GM19099 (cell line): ENCODE results near the gene CDC42SE2.

ENCODE experiments used
- POLR2A ChIP-seq: IDR thresholded peaks from 3 replicates; pipeline ENCODE4 v1.6.1; 2011; ENCODE audit warnings: low read depth; ENCODE audit not compliant: insufficient read length; ENCODE audit errors: extremely low read depth

CDC42SE2 gene

DNA sequence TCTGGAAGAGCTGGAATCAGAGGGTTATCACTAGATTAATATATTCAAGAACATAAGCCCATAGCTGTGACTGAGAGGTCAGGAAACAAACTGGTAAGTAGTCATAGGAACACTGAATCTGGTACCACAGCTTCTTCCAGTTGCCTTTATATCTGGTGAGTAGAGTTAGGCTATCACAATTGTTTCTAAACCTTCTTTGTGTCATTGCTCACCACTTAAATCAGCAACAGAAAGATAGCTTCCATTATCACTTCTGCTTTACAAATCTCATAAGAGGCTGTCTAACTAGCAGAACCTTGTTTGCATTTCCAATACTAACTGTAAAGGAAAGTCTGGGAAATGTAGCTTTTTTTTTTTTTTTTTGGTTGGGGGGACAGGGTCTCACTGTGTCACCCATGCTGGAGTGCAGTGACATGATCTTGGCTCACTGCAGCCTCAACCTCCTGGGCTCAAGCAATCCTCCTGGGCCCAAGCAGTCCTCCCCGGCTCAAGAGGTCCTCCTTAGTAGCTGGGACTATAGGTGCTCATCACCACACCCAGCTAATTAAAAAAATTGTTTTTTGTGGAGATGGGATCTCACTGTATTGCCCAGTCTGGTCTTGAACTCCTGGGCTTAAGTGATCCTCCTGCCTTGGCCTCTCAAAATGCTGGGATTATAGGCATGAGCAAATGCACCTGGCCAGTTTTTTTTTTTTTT lies 22.0 kb downstream of the CDC42SE2 start:
- no peak for TF ChIP-seq POLR2A

GRCh38 chr5:131286400-131286715 lies 22.5 kb downstream of the CDC42SE2 start:
- TF ChIP-seq POLR2A = no peak

GRCh38 chr5:131288328-131288727 lies 24.5 kb downstream of the CDC42SE2 start:
- TF ChIP-seq POLR2A = no peak

GRCh38 chr5:131289738-131290137 lies 25.9 kb downstream of the CDC42SE2 start:
- TF ChIP-seq POLR2A = no peak

DNA sequence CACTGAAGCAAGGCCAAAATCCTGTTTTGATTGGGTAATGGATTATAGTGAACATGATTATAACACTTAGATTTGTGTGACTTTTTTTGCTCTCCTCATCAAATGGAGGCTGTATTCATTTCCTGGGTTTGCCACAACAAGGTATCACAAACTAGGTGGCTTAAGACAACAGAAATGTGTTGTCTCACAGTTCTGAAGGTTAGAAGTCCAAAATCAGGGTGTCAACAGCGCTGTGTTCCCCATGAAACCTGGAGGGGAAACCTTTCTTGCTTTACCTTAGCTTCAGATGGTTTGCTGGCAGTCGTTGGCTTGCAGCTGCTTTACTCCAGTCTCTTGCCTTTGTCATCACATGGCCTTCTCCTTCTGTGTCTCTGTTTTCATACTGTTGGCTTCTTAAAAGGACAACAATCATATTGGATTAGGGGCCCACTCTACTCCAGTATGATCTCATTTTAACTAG lies 32.4 kb downstream of the CDC42SE2 start:
- no peak for TF ChIP-seq POLR2A

DNA sequence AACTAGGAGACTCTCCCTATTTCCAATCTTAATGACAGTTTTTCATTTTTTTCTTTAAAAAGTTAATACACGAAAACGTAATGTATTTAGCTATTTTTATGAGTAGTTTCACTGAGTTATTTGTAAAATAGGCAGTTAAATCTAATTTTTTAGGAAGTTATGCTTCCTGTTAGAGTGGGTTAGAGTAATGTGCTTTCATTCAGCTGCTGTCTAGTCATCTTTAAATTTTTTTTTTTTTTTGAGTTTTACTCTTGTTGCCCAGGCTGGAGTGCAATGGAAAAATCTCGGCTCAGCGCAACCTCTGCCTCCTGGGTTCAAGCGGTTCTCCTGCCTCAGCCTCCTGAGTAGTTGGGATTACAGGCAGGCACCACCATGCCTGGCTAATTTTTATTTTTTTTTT lies 34.0 kb downstream of the CDC42SE2 start:
- no peak for TF ChIP-seq POLR2A

- TF ChIP-seq POLR2A = no peak
Measured at GRCh38 chr5:131299465-131299864, 35.6 kb downstream of the CDC42SE2 start.

DNA sequence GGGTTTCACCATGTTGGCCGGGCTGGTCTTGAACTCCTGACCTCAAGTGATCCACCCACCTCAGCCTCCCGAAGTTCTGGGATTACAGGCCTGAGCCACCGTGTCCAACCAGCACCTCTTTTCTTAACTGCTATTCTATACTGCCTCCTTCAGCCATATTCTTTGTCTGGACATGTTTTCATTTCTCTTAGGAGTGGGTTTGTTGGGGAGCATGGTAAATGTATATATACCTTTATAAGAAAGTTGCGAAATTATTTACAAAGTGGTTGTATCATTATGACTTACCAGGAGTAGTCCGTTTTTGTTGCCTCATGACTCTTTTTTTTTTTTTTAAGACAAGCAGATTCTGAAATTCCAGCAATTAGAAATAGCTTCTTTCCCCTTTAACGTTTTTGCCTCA lies 38.7 kb downstream of the CDC42SE2 start:
- TF ChIP-seq POLR2A = no peak

DNA sequence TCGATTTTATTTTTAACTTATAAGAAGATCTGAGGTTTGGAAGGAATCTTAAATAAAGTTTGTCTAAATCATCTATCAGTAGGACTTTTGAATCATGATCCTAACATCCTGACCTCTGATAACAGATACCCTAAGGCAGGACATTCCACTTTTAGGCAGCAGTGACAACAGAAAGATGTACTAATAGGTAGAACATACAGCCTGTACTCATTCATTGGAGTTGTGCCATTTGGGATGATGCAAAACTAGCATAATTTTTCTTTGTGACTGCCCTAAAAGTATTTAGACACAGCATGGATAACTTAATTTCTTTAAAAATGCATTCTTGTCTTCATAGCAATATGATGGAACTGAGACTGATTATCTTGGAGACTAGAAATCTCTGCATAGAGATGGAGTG lies 39.7 kb downstream of the CDC42SE2 start:
- no peak for TF ChIP-seq POLR2A

GRCh38 chr5:131304414-131304813 lies 40.6 kb downstream of the CDC42SE2 start:
- TF ChIP-seq POLR2A = no peak

- no peak for TF ChIP-seq POLR2A
Measured at GRCh38 chr5:131305138-131305689, 41.4 kb downstream of the CDC42SE2 start.

- no peak for TF ChIP-seq POLR2A
Measured at GRCh38 chr5:131305906-131306305, 42.1 kb downstream of the CDC42SE2 start.

- no peak for TF ChIP-seq POLR2A
Measured at GRCh38 chr5:131316026-131316425, 52.2 kb downstream of the CDC42SE2 start.

- TF ChIP-seq POLR2A = no peak
Measured at GRCh38 chr5:131316822-131317221, 53.0 kb downstream of the CDC42SE2 start.

DNA sequence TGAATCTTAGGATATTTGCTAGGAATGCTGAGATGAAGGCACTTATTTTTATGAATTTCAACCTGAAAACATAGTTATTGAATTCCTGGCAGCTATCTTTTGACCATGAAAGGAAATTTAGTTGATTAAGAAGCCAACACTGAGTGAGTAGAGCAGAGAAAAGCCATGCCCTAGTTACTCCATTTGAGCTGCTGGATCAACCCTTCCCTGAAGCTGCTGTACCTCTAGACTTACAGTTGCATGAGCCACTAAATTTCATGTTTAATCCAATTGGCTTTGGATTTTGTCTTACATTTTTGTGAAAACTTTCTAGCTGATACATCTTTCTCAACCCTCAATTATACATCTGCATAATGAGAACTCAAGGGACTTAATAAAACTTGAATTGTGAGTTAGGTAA lies 54.6 kb downstream of the CDC42SE2 start:
- no peak for TF ChIP-seq POLR2A

DNA sequence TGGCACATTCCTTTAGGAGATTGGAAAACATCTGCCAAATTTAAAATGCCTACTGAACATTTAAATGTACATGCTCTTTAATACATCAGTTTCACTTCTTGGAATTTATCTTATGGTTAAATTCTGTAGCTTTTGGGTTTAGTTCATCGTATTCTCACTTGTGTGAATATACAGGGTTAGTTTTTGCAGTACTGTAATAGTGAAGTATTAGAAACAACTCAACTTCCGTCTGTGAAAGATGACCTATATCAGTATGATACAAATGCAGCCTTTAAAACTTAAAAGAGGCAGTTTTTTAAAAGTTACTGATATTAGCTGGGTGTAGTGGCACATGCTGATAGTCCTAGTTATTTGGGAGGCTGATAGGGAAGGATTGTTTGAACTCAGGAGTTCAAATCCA lies 57.2 kb downstream of the CDC42SE2 start:
- TF ChIP-seq POLR2A = no peak

DNA sequence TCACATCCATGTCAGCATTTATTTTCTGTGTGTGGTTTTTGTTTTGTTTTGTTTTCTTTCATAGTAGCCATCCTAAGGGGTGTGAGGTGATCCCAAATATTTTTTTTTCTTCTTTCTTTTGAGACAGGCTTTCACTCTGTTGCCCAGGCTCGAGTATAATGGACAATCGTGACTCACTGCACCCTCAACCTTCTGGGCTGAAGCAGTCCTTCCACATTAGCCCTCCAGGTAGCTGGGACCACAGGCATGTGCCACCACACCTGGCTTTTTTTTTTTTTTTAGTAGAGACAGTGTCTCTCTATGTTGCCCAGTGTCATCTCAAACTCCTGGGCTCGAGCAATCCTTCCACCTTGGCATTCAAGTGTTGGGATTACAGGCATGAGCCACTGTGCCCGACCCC lies 59.1 kb downstream of the CDC42SE2 start:
- no peak for TF ChIP-seq POLR2A
